KMS-11 (cell line): ENCODE data around the gene GYS2.
A peak's percentile ranks its signal among the peaks of the same experiment; 100 is the strongest.

ENCODE experiments used
- H2AFZ ChIP-seq: fragments of 200-600 bp; sonication (generic); 2 replicates; pipeline ENCODE4 v1.6.1; 2016; ENCODE audit warnings: antibody characterized with exemption, mixed run types, low read depth
- H3K27ac ChIP-seq: fragments of 200-600 bp; sonication (generic); 2 replicates; pipeline ENCODE4 v1.6.1; 2016; ENCODE audit warnings: mild to moderate bottlenecking, mixed run types
- H3K27me3 ChIP-seq: fragments of 200-600 bp; sonication (generic); 2 replicates; pipeline ENCODE4 v1.6.1; 2017; ENCODE audit warnings: mild to moderate bottlenecking, low read depth, mixed run types, moderate library complexity; ENCODE audit not compliant: insufficient read depth
- H3K36me3 ChIP-seq: fragments of 200-600 bp; sonication (generic); 2 replicates; pipeline ENCODE4 v1.6.1; 2017; ENCODE audit warnings: mild to moderate bottlenecking, mixed run types; ENCODE audit not compliant: insufficient read depth
- H3K4me1 ChIP-seq: fragments of 200-600 bp; sonication (generic); 2 replicates; pipeline ENCODE4 v1.6.1; 2016; ENCODE audit warnings: mild to moderate bottlenecking, low read depth, mixed run types; ENCODE audit not compliant: poor library complexity, severe bottlenecking
- H3K4me2 ChIP-seq: fragments of 200-600 bp; sonication (generic); 2 replicates; pipeline ENCODE4 v1.7.0; 2016; ENCODE audit warnings: mild to moderate bottlenecking, mixed run types
- H3K4me3 ChIP-seq: fragments of 200-600 bp; sonication (generic); IDR thresholded peaks from 2 replicates; pipeline ENCODE4 v1.6.1; 2017; ENCODE audit warnings: low read depth, low read length, mixed read lengths; ENCODE audit not compliant: insufficient read depth
- H3K79me2 ChIP-seq: fragments of 200-600 bp; sonication (generic); 2 replicates; pipeline ENCODE4 v1.6.1; 2016; ENCODE audit warnings: low read depth, mixed run types; ENCODE audit not compliant: insufficient read depth
- H3K9ac ChIP-seq: fragments of 200-600 bp; sonication (generic); 2 replicates; pipeline ENCODE4 v1.6.1; 2016; ENCODE audit warnings: mild to moderate bottlenecking, mixed run types
- H4K20me1 ChIP-seq: fragments of 200-600 bp; sonication (generic); 2 replicates; pipeline ENCODE4 v1.6.1; 2016; ENCODE audit warnings: mild to moderate bottlenecking, mixed run types; ENCODE audit not compliant: insufficient read depth
- CTCF ChIP-seq: fragments of 200-600 bp; sonication (generic); conservative IDR thresholded peaks from 2 replicates; pipeline ENCODE4 v1.6.1; 2017; ENCODE audit warnings: low read depth, mild to moderate bottlenecking, antibody characterized with exemption, low read length, moderate library complexity, mixed read lengths

The GYS2 gene

GRCh38 chr12:21523148-21523547 is 81.5 kb downstream of the GYS2 start:
- H3K27me3 ChIP-seq, result no peaks in the 10 kb centered on the region
- no peaks in the 10 kb centered on the region for H3K4me1 ChIP-seq
- no peak overlapping the region for H3K4me3 ChIP-seq
- no peak overlapping the region for H3K9ac ChIP-seq
- no peaks in the 10 kb centered on the region for H3K79me2 ChIP-seq
- no peak for TF ChIP-seq CTCF
- no peaks in the 10 kb centered on the region for H3K36me3 ChIP-seq
- no peak overlapping the region for H3K4me2 ChIP-seq
- no peak overlapping the region for H3K27ac ChIP-seq
- H4K20me1 ChIP-seq, result no peaks in the 10 kb centered on the region
- H2AFZ ChIP-seq, result no peak overlapping the region

- TF ChIP-seq CTCF, result no peak
- Histone ChIP-seq H3K9ac (no peak overlapping the region), H3K4me1 (no peaks in the 10 kb centered on the region), H3K79me2 (no peaks in the 10 kb centered on the region), H4K20me1 (no peaks in the 10 kb centered on the region), H3K4me3 (no peak overlapping the region), H3K27ac (no peak overlapping the region), H3K27me3 (no peaks in the 10 kb centered on the region), H2AFZ (no peak overlapping the region), H3K36me3 (no peaks in the 10 kb centered on the region), H3K4me2 (no peak overlapping the region)
Observed at GRCh38 chr12:21521541-21521940, 83.1 kb downstream of the GYS2 start.

GRCh38 chr12:21518451-21518850 is 86.2 kb downstream of the GYS2 start:
- Histone ChIP-seq H3K4me2 (no peak overlapping the region), H4K20me1 (no peaks in the 10 kb centered on the region), H3K79me2 (no peaks in the 10 kb centered on the region), H2AFZ (no peak overlapping the region), H3K27ac (no peak overlapping the region), H3K4me3 (no peak overlapping the region), H3K36me3 (no peaks in the 10 kb centered on the region), H3K9ac (no peak overlapping the region), H3K4me1 (no peaks in the 10 kb centered on the region), H3K27me3 (no peaks in the 10 kb centered on the region)
- TF ChIP-seq CTCF, result no peak

GRCh38 chr12:21516281-21516680 is 88.4 kb downstream of the GYS2 start:
- H3K4me3 ChIP-seq, result no peak overlapping the region
- no peak overlapping the region for H3K27ac ChIP-seq
- no peaks in the 10 kb centered on the region for H3K4me1 ChIP-seq
- no peak overlapping the region for H2AFZ ChIP-seq
- no peaks in the 10 kb centered on the region for H3K36me3 ChIP-seq
- no peaks in the 10 kb centered on the region for H4K20me1 ChIP-seq
- TF ChIP-seq CTCF, result no peak
- no peaks in the 10 kb centered on the region for H3K79me2 ChIP-seq
- H3K4me2 ChIP-seq, result no peak overlapping the region
- no peaks in the 10 kb centered on the region for H3K27me3 ChIP-seq
- no peak overlapping the region for H3K9ac ChIP-seq

GRCh38 chr12:21509768-21510167 is 94.9 kb downstream of the GYS2 start:
- peaks cover 17% of the 10 kb centered on the region; the same call in 1 of the 2 replicates for H3K79me2 ChIP-seq

More at GRCh38 chr12:21509768-21510167, 94.9 kb downstream of the GYS2 start:
- H3K36me3 ChIP-seq, result no peaks in the 10 kb centered on the region
- no peaks in the 10 kb centered on the region for H3K27me3 ChIP-seq
- no peaks in the 10 kb centered on the region for H4K20me1 ChIP-seq
- no peak for TF ChIP-seq CTCF
- H3K9ac ChIP-seq, result no peak overlapping the region
- H3K4me1 ChIP-seq, result peaks cover 25% of the 10 kb centered on the region
- no peak overlapping the region for H3K4me3 ChIP-seq
- H2AFZ ChIP-seq, result no peak overlapping the region
- peak overlapping the region; percentile 21; the same call in 1 of the 2 replicates for H3K4me2 ChIP-seq
- no peak overlapping the region for H3K27ac ChIP-seq
